WTC11 (cell line): Measurements from ENCODE around the gene MEFV. TPM values are rescaled to one million over a fixed set of nuclear protein-coding genes. Genes with fewer than 3 reads are reported as not detected.
A peak's percentile ranks its signal among the peaks of the same experiment; 100 is the strongest.

ENCODE experiments used
- ATAC-seq: fragments of 200-7000 bp; cut with Tn5 transposase; 2 replicates; pipeline ENCODE4 v1.10.0; 2021; ENCODE audit warnings: mild to moderate bottlenecking, moderate library complexity
- CTCF ChIA-PET: fragments of 300-600 bp; sonication (Branson Sonifier 250); formaldehyde crosslinking; loops from one replicate; lab custom pipeline; 2021; ENCODE audit warnings: antibody characterized with exemption; lab: Charles Lee
- POLR2A ChIA-PET: fragments of 350-600 bp; sonication (Branson Sonifier 250); formaldehyde crosslinking; loops from one replicate; lab custom pipeline; 2021; ENCODE audit warnings: antibody characterized with exemption; lab: Charles Lee
- DNase-seq: peaks from one replicate; pipeline ENCODE4 v3.0.0; 2021; ENCODE audit warnings: low spot score
- H3K27ac Mint-ChIP-seq: 2 replicates; pipeline ENCODE4 v1.8.0; 2021; ENCODE audit warnings: mixed read lengths
- H3K27me3 Mint-ChIP-seq: 2 replicates; pipeline ENCODE4 v1.8.0; 2021; ENCODE audit warnings: low read depth, mild to moderate bottlenecking, moderate library complexity, mixed read lengths
- H3K36me3 Mint-ChIP-seq: 2 replicates; pipeline ENCODE4 v1.8.0; 2021; ENCODE audit warnings: mixed read lengths
- H3K4me1 Mint-ChIP-seq: 2 replicates; pipeline ENCODE4 v1.8.0; 2022; ENCODE audit warnings: mixed read lengths
- H3K4me3 Mint-ChIP-seq: 2 replicates; pipeline ENCODE4 v1.8.0; 2021; ENCODE audit warnings: mild to moderate bottlenecking, moderate library complexity, mixed read lengths
- H3K9me3 Mint-ChIP-seq: 2 replicates; pipeline ENCODE4 v1.8.0; 2021; ENCODE audit warnings: mixed read lengths
- GABPB1 ChIP-seq: sonication (generic); formaldehyde crosslinking; IDR thresholded peaks from 2 replicates; pipeline ENCODE4 v1.8.1; 2023; ENCODE audit warnings: mild to moderate bottlenecking, missing genetic modification reagents
- GRHL2 ChIP-seq: fragments of 250-450 bp; sonication (Bioruptor Pico); IDR thresholded peaks from 2 replicates; pipeline ENCODE4 v1.8.0; 2022; ENCODE audit warnings: mild to moderate bottlenecking, moderate library complexity; ENCODE audit not compliant: insufficient replicate concordance, severe bottlenecking
- IRF2 ChIP-seq: sonication (generic); formaldehyde crosslinking; IDR thresholded peaks from 2 replicates; pipeline ENCODE4 v1.8.0; 2022; ENCODE audit warnings: low read depth, missing genetic modification reagents, borderline replicate concordance
- JAZF1 ChIP-seq: fragments of 250-450 bp; sonication (Bioruptor Pico); IDR thresholded peaks from 2 replicates; pipeline ENCODE4 v1.9.0; 2021; ENCODE audit warnings: moderate library complexity, mild to moderate bottlenecking, inconsistent platforms
- NR2C2 ChIP-seq: sonication (generic); formaldehyde crosslinking; IDR thresholded peaks from 2 replicates; pipeline ENCODE4 v1.8.0; 2022; ENCODE audit warnings: mild to moderate bottlenecking, missing genetic modification reagents
- TP53 ChIP-seq: sonication (generic); formaldehyde crosslinking; IDR thresholded peaks from 2 replicates; pipeline ENCODE4 v1.8.1; 2023; ENCODE audit warnings: mild to moderate bottlenecking, missing genetic modification reagents
- ZNF219 ChIP-seq: sonication (generic); formaldehyde crosslinking; IDR thresholded peaks from 2 replicates; pipeline ENCODE4 v1.8.0; 2023; ENCODE audit warnings: missing genetic modification reagents, mild to moderate bottlenecking, borderline replicate concordance
- total RNA-seq: library from RNA; stranded (reverse); gene quantifications from 3 replicates; pipeline ENCODE4 v1.2.3, GENCODE V29; 2021
- TF ChIP-seq, protein P1 (sequence below): sonication (generic); formaldehyde crosslinking; IDR thresholded peaks from 2 replicates; pipeline ENCODE4 v1.8.0; 2022; ENCODE audit warnings: mild to moderate bottlenecking, missing genetic modification reagents
- TF ChIP-seq, protein P2 (sequence below): fragments of 200-600 bp; IDR thresholded peaks from 2 replicates; pipeline ENCODE4 v1.8.0; 2022; ENCODE audit warnings: antibody characterized with exemption
- TF ChIP-seq, protein P3 (sequence below): sonication (generic); formaldehyde crosslinking; IDR thresholded peaks from 2 replicates; pipeline ENCODE4 v1.8.1; 2022; ENCODE audit warnings: missing genetic modification reagents, borderline replicate concordance
- TF ChIP-seq, protein P4 (sequence below): sonication (generic); formaldehyde crosslinking; conservative IDR thresholded peaks from 2 replicates; pipeline ENCODE4 v1.8.1; 2023; ENCODE audit warnings: mild to moderate bottlenecking, low read depth, missing genetic modification reagents, moderate library complexity
- TF ChIP-seq, protein P5 (sequence below): fragments of 250-450 bp; sonication (Bioruptor Pico); conservative IDR thresholded peaks from 2 replicates; pipeline ENCODE4 v1.9.0; 2021; ENCODE audit warnings: mild to moderate bottlenecking
- TF ChIP-seq, protein P6 (sequence below): sonication (generic); formaldehyde crosslinking; IDR thresholded peaks from 2 replicates; pipeline ENCODE4 v1.8.1; 2023; ENCODE audit warnings: mild to moderate bottlenecking, missing genetic modification reagents
- TF ChIP-seq, protein P7 (sequence below): fragments of 250-450 bp; sonication (Bioruptor Pico); IDR thresholded peaks from 2 replicates; pipeline ENCODE4 v1.9.0; 2021; ENCODE audit warnings: mild to moderate bottlenecking
- TF ChIP-seq, protein P8 (sequence below): sonication (generic); formaldehyde crosslinking; IDR thresholded peaks from 2 replicates; pipeline ENCODE4 v1.8.0; 2022; ENCODE audit warnings: mild to moderate bottlenecking, missing genetic modification reagents

MEFV gene
- total RNA-seq, 1 experiment from 2014 or later: 0.09 TPM

DNA sequence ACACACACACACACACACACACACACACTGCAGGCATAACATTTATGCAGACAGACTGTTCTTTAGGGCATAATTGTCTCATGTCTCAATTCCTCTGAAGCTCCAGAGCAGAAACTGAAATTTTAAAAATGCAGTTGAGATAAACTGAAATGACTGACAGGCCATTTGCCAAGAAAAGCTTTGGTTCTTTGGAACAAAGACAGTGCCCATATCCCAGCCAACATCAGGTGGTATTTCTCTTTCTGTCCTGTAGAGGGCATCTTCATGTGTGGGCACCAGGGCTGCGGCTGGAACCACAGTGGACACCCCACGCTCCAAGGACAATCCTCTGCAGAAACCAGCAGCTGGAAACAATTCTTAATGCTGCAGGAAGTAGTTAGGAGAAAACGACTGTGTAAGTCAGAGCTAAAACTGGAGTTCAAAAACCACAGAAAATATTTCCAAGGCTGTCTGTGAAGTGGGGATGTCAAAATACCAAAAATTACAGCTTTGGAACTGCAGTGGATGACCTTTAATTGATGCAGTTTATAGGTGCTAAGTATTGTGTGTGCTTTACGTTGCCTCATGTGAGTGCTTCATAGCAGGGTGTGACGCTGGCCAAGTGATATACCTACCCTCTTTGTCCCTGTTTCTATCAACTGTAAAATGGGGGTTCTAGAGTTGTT lies 10.6 kb upstream of the MEFV start:
- ChIA-PET POLR2A (interaction anchor here (0.6 to 1.5 kb wide), 2 partner anchors 16 to 44 kb away, joined by 4 read pairs; partner anchors contain the start of gene ZNF263), CTCF (interaction anchor here (0.6 to 2.0 kb wide), 20 partner anchors 8 to 1318 kb away, joined by 3 to 19 read pairs (median 4); partner anchors contain the start of genes MEFV, NAA60, OR1F1 and ZNF174)
- Mint-ChIP-seq H3K27ac (no peak overlapping the region), H3K27me3 (peaks cover 48% of the 10 kb centered on the region), H3K9me3 (peaks cover 36% of the 10 kb centered on the region), H3K4me1 (peaks cover 6% of the 10 kb centered on the region; the same call in 1 of the 2 replicates), H3K36me3 (no peaks in the 10 kb centered on the region), H3K4me3 (no peak overlapping the region)
- TF ChIP-seq, protein P1, sequence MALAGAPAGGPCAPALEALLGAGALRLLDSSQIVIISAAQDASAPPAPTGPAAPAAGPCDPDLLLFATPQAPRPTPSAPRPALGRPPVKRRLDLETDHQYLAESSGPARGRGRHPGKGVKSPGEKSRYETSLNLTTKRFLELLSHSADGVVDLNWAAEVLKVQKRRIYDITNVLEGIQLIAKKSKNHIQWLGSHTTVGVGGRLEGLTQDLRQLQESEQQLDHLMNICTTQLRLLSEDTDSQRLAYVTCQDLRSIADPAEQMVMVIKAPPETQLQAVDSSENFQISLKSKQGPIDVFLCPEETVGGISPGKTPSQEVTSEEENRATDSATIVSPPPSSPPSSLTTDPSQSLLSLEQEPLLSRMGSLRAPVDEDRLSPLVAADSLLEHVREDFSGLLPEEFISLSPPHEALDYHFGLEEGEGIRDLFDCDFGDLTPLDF: no peak
- TF ChIP-seq, protein P2, sequence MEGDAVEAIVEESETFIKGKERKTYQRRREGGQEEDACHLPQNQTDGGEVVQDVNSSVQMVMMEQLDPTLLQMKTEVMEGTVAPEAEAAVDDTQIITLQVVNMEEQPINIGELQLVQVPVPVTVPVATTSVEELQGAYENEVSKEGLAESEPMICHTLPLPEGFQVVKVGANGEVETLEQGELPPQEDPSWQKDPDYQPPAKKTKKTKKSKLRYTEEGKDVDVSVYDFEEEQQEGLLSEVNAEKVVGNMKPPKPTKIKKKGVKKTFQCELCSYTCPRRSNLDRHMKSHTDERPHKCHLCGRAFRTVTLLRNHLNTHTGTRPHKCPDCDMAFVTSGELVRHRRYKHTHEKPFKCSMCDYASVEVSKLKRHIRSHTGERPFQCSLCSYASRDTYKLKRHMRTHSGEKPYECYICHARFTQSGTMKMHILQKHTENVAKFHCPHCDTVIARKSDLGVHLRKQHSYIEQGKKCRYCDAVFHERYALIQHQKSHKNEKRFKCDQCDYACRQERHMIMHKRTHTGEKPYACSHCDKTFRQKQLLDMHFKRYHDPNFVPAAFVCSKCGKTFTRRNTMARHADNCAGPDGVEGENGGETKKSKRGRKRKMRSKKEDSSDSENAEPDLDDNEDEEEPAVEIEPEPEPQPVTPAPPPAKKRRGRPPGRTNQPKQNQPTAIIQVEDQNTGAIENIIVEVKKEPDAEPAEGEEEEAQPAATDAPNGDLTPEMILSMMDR: peak; percentile 56; the same call in 1 of the 2 replicates
- TF ChIP-seq, protein P3, sequence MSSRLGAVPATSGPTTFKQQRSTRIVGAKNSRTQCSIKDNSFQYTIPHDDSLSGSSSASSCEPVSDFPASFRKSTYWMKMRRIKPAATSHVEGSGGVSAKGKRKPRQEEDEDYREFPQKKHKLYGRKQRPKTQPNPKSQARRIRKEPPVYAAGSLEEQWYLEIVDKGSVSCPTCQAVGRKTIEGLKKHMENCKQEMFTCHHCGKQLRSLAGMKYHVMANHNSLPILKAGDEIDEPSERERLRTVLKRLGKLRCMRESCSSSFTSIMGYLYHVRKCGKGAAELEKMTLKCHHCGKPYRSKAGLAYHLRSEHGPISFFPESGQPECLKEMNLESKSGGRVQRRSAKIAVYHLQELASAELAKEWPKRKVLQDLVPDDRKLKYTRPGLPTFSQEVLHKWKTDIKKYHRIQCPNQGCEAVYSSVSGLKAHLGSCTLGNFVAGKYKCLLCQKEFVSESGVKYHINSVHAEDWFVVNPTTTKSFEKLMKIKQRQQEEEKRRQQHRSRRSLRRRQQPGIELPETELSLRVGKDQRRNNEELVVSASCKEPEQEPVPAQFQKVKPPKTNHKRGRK: no peak
- TF ChIP-seq ZNF219: no peak
- TF ChIP-seq, protein P4, sequence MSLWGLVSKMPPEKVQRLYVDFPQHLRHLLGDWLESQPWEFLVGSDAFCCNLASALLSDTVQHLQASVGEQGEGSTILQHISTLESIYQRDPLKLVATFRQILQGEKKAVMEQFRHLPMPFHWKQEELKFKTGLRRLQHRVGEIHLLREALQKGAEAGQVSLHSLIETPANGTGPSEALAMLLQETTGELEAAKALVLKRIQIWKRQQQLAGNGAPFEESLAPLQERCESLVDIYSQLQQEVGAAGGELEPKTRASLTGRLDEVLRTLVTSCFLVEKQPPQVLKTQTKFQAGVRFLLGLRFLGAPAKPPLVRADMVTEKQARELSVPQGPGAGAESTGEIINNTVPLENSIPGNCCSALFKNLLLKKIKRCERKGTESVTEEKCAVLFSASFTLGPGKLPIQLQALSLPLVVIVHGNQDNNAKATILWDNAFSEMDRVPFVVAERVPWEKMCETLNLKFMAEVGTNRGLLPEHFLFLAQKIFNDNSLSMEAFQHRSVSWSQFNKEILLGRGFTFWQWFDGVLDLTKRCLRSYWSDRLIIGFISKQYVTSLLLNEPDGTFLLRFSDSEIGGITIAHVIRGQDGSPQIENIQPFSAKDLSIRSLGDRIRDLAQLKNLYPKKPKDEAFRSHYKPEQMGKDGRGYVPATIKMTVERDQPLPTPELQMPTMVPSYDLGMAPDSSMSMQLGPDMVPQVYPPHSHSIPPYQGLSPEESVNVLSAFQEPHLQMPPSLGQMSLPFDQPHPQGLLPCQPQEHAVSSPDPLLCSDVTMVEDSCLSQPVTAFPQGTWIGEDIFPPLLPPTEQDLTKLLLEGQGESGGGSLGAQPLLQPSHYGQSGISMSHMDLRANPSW (CRISPR knock-in tag): no peak
- TF ChIP-seq, protein P5, sequence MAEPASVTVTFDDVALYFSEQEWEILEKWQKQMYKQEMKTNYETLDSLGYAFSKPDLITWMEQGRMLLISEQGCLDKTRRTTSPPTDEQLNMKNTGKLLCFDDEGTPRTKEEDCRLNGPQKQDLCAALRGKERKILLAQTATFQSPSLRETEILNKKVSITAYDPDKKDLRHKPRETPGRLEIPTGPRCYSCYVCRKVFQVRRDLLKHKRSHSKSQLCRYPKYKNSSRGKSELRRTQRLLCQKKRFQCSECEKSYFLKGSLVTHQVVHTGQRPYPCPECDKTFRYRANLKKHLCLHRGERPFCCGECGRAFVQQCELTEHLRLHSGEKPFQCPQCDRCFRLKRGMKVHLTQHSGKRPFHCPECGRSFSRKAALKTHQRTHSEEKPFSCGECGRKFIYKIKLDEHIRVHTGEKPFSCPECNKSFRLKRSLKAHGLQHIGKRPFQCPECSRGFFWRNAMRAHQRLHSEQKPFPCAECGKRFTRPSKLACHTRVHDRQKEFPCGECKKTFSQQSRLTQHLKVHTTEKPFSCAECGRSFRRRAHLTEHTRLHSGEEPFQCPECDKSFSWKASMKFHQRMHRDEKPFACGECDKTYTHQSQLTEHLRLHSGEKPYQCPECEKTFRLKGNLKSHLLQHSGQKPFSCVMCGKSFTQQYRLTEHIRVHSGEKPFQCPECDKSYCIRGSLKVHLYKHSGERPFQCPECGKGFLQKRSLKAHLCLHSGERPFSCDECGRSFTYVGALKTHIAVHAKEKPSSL (CRISPR knock-in tag): no peak
- ATAC-seq: peak; percentile 12; the same call in 1 of the 2 replicates
- DNase-seq: no peak

DNA sequence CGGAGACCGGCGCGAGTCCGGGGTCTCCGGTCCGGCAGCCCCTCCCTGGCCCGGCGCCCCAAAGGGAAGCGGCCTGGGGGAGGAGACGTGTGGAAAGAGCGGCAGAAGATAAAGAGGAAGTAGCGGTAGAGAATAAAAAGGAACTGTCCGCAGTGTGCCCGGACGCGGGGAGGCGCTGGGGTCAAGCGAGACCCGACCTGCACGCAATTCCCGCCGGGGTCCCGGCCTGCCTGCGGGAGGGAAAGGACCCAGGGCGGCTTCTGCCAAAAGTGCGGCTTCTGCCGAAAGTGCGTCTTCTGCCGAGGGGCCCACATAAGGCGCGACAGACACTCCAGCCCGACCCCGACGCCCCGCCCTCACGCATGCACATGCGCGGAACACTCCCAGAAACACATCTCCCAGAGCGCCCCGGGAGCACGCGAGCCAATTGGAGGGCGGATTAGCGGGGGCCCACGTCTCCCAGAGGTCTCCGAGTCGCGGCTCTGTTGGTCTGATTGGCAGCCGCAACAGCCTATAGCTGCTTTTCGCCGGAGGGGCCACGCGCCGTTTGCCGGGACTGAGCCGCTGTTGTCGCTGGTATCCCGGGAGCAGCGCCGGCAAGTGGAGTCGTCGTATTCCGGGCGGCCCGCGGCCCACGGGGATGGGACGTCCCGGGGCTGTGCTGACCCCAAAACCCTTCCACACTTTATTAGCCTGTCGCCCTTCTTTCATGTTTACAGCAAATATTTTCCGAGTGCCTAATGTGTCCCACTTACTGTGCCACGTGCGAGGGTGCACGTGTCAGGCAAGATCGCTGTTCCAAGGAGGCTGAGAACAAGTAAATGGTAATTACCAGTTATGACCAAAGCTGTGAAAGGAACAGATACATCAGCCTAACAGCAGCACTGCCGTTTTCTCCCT lies 8.0 kb upstream of the MEFV start:
- Mint-ChIP-seq H3K27ac (peak overlapping the region; percentile 56; the same call in 1 of the 2 replicates), H3K9me3 (peaks cover 23% of the 10 kb centered on the region), H3K4me3 (peak overlapping the region; percentile 77), H3K4me1 (peaks cover 6% of the 10 kb centered on the region; the same call in 1 of the 2 replicates), H3K36me3 (no peaks in the 10 kb centered on the region), H3K27me3 (peaks cover 58% of the 10 kb centered on the region)
- ATAC-seq (peak; percentile 98), DNase-seq (peak; percentile 97)
- ChIA-PET POLR2A (interaction anchor here (0.6 kb wide), 1 partner anchor 43 kb away, joined by 4 read pairs; no protein-coding TSS in a partner anchor), CTCF (interaction anchor here (0.6 to 1.4 kb wide), 6 partner anchors 15 to 205 kb away, joined by 3 to 5 read pairs (median 4); partner anchors contain the start of gene ZNF263)
- 0 out of 2 replicates have a peak, but pooled peaks have one; percentile 60 for TF ChIP-seq GABPB1 (CRISPR knock-in tag)
- TF ChIP-seq IRF2 (CRISPR knock-in tag): no peak
- TF ChIP-seq, protein P6, sequence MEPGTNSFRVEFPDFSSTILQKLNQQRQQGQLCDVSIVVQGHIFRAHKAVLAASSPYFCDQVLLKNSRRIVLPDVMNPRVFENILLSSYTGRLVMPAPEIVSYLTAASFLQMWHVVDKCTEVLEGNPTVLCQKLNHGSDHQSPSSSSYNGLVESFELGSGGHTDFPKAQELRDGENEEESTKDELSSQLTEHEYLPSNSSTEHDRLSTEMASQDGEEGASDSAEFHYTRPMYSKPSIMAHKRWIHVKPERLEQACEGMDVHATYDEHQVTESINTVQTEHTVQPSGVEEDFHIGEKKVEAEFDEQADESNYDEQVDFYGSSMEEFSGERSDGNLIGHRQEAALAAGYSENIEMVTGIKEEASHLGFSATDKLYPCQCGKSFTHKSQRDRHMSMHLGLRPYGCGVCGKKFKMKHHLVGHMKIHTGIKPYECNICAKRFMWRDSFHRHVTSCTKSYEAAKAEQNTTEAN (CRISPR knock-in tag): peak; percentile 86
- TF ChIP-seq, protein P7, sequence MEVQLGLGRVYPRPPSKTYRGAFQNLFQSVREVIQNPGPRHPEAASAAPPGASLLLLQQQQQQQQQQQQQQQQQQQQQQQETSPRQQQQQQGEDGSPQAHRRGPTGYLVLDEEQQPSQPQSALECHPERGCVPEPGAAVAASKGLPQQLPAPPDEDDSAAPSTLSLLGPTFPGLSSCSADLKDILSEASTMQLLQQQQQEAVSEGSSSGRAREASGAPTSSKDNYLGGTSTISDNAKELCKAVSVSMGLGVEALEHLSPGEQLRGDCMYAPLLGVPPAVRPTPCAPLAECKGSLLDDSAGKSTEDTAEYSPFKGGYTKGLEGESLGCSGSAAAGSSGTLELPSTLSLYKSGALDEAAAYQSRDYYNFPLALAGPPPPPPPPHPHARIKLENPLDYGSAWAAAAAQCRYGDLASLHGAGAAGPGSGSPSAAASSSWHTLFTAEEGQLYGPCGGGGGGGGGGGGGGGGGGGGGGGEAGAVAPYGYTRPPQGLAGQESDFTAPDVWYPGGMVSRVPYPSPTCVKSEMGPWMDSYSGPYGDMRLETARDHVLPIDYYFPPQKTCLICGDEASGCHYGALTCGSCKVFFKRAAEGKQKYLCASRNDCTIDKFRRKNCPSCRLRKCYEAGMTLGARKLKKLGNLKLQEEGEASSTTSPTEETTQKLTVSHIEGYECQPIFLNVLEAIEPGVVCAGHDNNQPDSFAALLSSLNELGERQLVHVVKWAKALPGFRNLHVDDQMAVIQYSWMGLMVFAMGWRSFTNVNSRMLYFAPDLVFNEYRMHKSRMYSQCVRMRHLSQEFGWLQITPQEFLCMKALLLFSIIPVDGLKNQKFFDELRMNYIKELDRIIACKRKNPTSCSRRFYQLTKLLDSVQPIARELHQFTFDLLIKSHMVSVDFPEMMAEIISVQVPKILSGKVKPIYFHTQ (CRISPR knock-in tag): no peak
- TF ChIP-seq, protein P8, sequence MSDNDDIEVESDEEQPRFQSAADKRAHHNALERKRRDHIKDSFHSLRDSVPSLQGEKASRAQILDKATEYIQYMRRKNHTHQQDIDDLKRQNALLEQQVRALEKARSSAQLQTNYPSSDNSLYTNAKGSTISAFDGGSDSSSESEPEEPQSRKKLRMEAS (CRISPR knock-in tag): peak; percentile 95
- TF ChIP-seq TP53 (CRISPR knock-in tag): peak; percentile 74; the same call in 1 of the 2 replicates
- no peak for TF ChIP-seq GRHL2 (CRISPR knock-in tag)
- TF ChIP-seq NR2C2 (CRISPR knock-in tag): peak; percentile 73
- no peak for TF ChIP-seq JAZF1 (CRISPR knock-in tag)
